ENCODE measurements around the gene CDCA4.

The CDCA4 gene

GRCh38 chr14:104993306-104993705, 27.6 kb downstream of the CDCA4 start:
- no peak for TF ChIP-seq CTCF (IDR thresholded peaks at IDR 0.05; ENCODE audit: low read depth, low read length)
- H3K4me3 ChIP-seq (ENCODE audit: low read depth, low read length) = no peak overlapping the region
- H3K4me1 ChIP-seq = no peaks in the 10 kb centered on the region
- H3K27me3 ChIP-seq = no peaks in the 10 kb centered on the region
- no peaks in the 10 kb centered on the region for H3K9me3 ChIP-seq
- no peaks in the 10 kb centered on the region; the same call in none of the 2 replicates for H3K36me3 ChIP-seq
- no peak for DNase-seq

GRCh38 chr14:104992501-104992900, 28.4 kb downstream of the CDCA4 start:
- DNase-seq = no peak
- Histone ChIP-seq H3K36me3 (no peaks in the 10 kb centered on the region; the same call in none of the 2 replicates), H3K27me3 (no peaks in the 10 kb centered on the region), H3K4me3 (ENCODE audit: low read depth, low read length) (no peak overlapping the region), H3K9me3 (no peaks in the 10 kb centered on the region), H3K4me1 (no peaks in the 10 kb centered on the region)
- TF ChIP-seq CTCF (IDR thresholded peaks at IDR 0.05; ENCODE audit: low read depth, low read length) = no peak

- no peaks in the 10 kb centered on the region for H3K4me1 ChIP-seq
- no peaks in the 10 kb centered on the region for H3K9me3 ChIP-seq
- no peak for DNase-seq
- no peaks in the 10 kb centered on the region for H3K27me3 ChIP-seq
- no peak for TF ChIP-seq CTCF (IDR thresholded peaks at IDR 0.05; ENCODE audit: low read depth, low read length)
- H3K4me3 ChIP-seq (ENCODE audit: low read depth, low read length) = no peak overlapping the region
- no peaks in the 10 kb centered on the region; the same call in none of the 2 replicates for H3K36me3 ChIP-seq
Observed at GRCh38 chr14:104991896-104992230, 29.0 kb downstream of the CDCA4 start.

- no peaks in the 10 kb centered on the region; the same call in none of the 2 replicates for H3K36me3 ChIP-seq
- no peak overlapping the region for H3K4me3 ChIP-seq (ENCODE audit: low read depth, low read length)
- no peak for TF ChIP-seq CTCF (IDR thresholded peaks at IDR 0.05; ENCODE audit: low read depth, low read length)
- no peaks in the 10 kb centered on the region for H3K9me3 ChIP-seq
- DNase-seq = no peak
- H3K27me3 ChIP-seq = no peaks in the 10 kb centered on the region
- no peaks in the 10 kb centered on the region; the same call in 1 of the 2 replicates for H3K4me1 ChIP-seq
Observed at GRCh38 chr14:104989951-104990303, 31.0 kb downstream of the CDCA4 start.

GRCh38 chr14:104989236-104989950, 31.5 kb downstream of the CDCA4 start:
- no peaks in the 10 kb centered on the region for H3K9me3 ChIP-seq
- no peaks in the 10 kb centered on the region; the same call in none of the 2 replicates for H3K36me3 ChIP-seq
- H3K4me3 ChIP-seq (ENCODE audit: low read depth, low read length) = no peak overlapping the region
- H3K4me1 ChIP-seq = no peaks in the 10 kb centered on the region; the same call in 1 of the 2 replicates
- DNase-seq = no peak
- no peak for TF ChIP-seq CTCF (IDR thresholded peaks at IDR 0.05; ENCODE audit: low read depth, low read length)
- no peaks in the 10 kb centered on the region for H3K27me3 ChIP-seq

- no peaks in the 10 kb centered on the region for H3K9me3 ChIP-seq
- H3K4me1 ChIP-seq = no peaks in the 10 kb centered on the region; the same call in 1 of the 2 replicates
- TF ChIP-seq CTCF (IDR thresholded peaks at IDR 0.05; ENCODE audit: low read depth, low read length) = no peak
- no peaks in the 10 kb centered on the region for H3K27me3 ChIP-seq
- H3K36me3 ChIP-seq = no peaks in the 10 kb centered on the region
- DNase-seq = no peak
- H3K4me3 ChIP-seq (ENCODE audit: low read depth, low read length) = peak overlapping the region; percentile 81
Observed at GRCh38 chr14:104986487-104987164, 34.3 kb downstream of the CDCA4 start.

Measured in BE2C (cell line).